ENCODE results near the gene KCNJ4.

KCNJ4 gene

GRCh38 chr22:38451864-38452263 is 3.1 kb downstream of the KCNJ4 start:
- DNase-seq: no peak

GRCh38 chr22:38451404-38451803 is 3.6 kb downstream of the KCNJ4 start:
- no peak for DNase-seq

GRCh38 chr22:38450234-38450797 is 4.7 kb downstream of the KCNJ4 start:
- no peak for DNase-seq

GRCh38 chr22:38449776-38450175 is 5.2 kb downstream of the KCNJ4 start:
- no peak for DNase-seq

- DNase-seq: no peak
These were observed 5.9 kb downstream of the KCNJ4 start for GRCh38 chr22:38448945-38449745.

GRCh38 chr22:38446018-38446601 is 8.9 kb downstream of the KCNJ4 start:
- no peak for DNase-seq

GRCh38 chr22:38444783-38445182 is 10.2 kb downstream of the KCNJ4 start:
- no peak for DNase-seq

- no peak for DNase-seq
These were observed 11.1 kb downstream of the KCNJ4 start for GRCh38 chr22:38443628-38444521.

- no peak for DNase-seq
These were observed 11.9 kb downstream of the KCNJ4 start for GRCh38 chr22:38442967-38443627.

GRCh38 chr22:38441620-38442287 is 13.2 kb downstream of the KCNJ4 start:
- no peak for DNase-seq

- no peak for DNase-seq
These were observed 14.2 kb downstream of the KCNJ4 start for GRCh38 chr22:38440747-38441350.

GRCh38 chr22:38437416-38437815 is 17.6 kb downstream of the KCNJ4 start:
- DNase-seq: no peak

- DNase-seq: no peak
These were observed 18.2 kb downstream of the KCNJ4 start for GRCh38 chr22:38436629-38437395.

- DNase-seq: no peak
These were observed 19.0 kb downstream of the KCNJ4 start for GRCh38 chr22:38435965-38436364.

- no peak for DNase-seq
These were observed 20.0 kb downstream of the KCNJ4 start for GRCh38 chr22:38435010-38435409.

- no peak for DNase-seq
These were observed 21.1 kb downstream of the KCNJ4 start for GRCh38 chr22:38433871-38434270.

- no peak for DNase-seq
These were observed 22.7 kb downstream of the KCNJ4 start for GRCh38 chr22:38432264-38432663.

GRCh38 chr22:38431266-38432010 is 23.6 kb downstream of the KCNJ4 start:
- no peak for DNase-seq

GRCh38 chr22:38429499-38430068 is 25.4 kb downstream of the KCNJ4 start:
- no peak for DNase-seq

GRCh38 chr22:38428714-38429113 is 26.3 kb downstream of the KCNJ4 start:
- no peak for DNase-seq
